PC-9 (cell line): Measurements from ENCODE around the gene RING1. TPM values are rescaled to one million over a fixed set of nuclear protein-coding genes. Genes with fewer than 3 reads are reported as not detected.
A peak's percentile ranks its signal among the peaks of the same experiment; 100 is the strongest.

Experiments
- BruUV-seq: library from RNA; stranded (reverse); fragments of 400-500 nt; replicated peaks from 2 replicates; lab custom pipeline; 2021; lab: Mats Ljungman, UMichigan
- CTCF ChIA-PET: fragments of 300-600 bp; sonication (Branson Sonifier 250); formaldehyde crosslinking; loops from one replicate; lab custom pipeline; 2022; ENCODE audit warnings: antibody characterized with exemption; lab: Charles Lee
- POLR2A ChIA-PET: fragments of 300-600 bp; sonication (Branson Sonifier 250); formaldehyde crosslinking; loops from one replicate; lab custom pipeline; 2022; ENCODE audit warnings: antibody characterized with exemption; ENCODE audit not compliant: unreplicated experiment; lab: Charles Lee
- DNase-seq, 2 experiments: peaks; one replicate each; pipeline versions ENCODE4 v3.0.0 to v3.0.0-alpha.2; 2015 to 2022; ENCODE audit warnings: mixed read lengths in 1 of 2
- H2AFZ ChIP-seq: fragments of 200-600 bp; sonication (generic); 2 replicates; pipeline ENCODE4 v1.8.1; 2017; ENCODE audit warnings: antibody characterized with exemption
- H3F3A ChIP-seq: fragments of 200-600 bp; sonication (generic); 2 replicates; pipeline ENCODE4 v1.8.1; 2017; ENCODE audit warnings: antibody characterized with exemption, mild to moderate bottlenecking, low read depth; ENCODE audit not compliant: insufficient read depth
- H3K27ac ChIP-seq: fragments of 200-600 bp; sonication (generic); 2 replicates; pipeline ENCODE4 v1.6.1; 2016; ENCODE audit warnings: mixed run types
- H3K27me3 ChIP-seq: fragments of 200-600 bp; sonication (generic); 2 replicates; pipeline ENCODE4 v1.6.1; 2016; ENCODE audit warnings: low read depth, mixed run types; ENCODE audit not compliant: insufficient read depth
- H3K36me3 ChIP-seq: fragments of 200-600 bp; sonication (generic); 2 replicates; pipeline ENCODE4 v1.6.1; 2016; ENCODE audit warnings: low read depth, mixed run types
- H3K4me1 ChIP-seq: fragments of 200-600 bp; sonication (generic); replicated peaks from 2 replicates; pipeline ENCODE4 v1.6.1; 2016; ENCODE audit warnings: mixed run types; ENCODE audit not compliant: insufficient read depth
- H3K4me2 ChIP-seq: fragments of 200-600 bp; sonication (generic); 2 replicates; pipeline ENCODE4 v1.6.1; 2017; ENCODE audit warnings: mixed run types
- H3K4me3 ChIP-seq: fragments of 200-600 bp; sonication (generic); 2 replicates; pipeline ENCODE4 v1.6.1; 2016; ENCODE audit warnings: mixed run types
- H3K79me2 ChIP-seq: fragments of 200-600 bp; sonication (generic); 2 replicates; pipeline ENCODE4 v1.6.1; 2017; ENCODE audit warnings: low read depth, mixed run types
- H3K9me2 ChIP-seq: fragments of 200-600 bp; sonication (generic); 2 replicates; pipeline ENCODE4 v1.8.1; 2017; ENCODE audit warnings: mild to moderate bottlenecking; ENCODE audit not compliant: insufficient read depth
- H3K9me3 ChIP-seq: fragments of 200-600 bp; sonication (generic); 2 replicates; pipeline ENCODE4 v1.8.1; 2016; ENCODE audit warnings: low read depth; ENCODE audit not compliant: insufficient read depth
- H4K20me1 ChIP-seq: fragments of 200-600 bp; sonication (generic); 2 replicates; pipeline ENCODE4 v1.8.1; 2017; ENCODE audit not compliant: insufficient read depth
- CTCF ChIP-seq: fragments of 200-600 bp; sonication (generic); conservative IDR thresholded peaks from 2 replicates; pipeline ENCODE4 v1.6.1; 2017; ENCODE audit warnings: mixed run types, antibody characterized with exemption, mild to moderate bottlenecking, moderate library complexity
- EZH2 ChIP-seq: fragments of 200-600 bp; sonication (generic); IDR thresholded peaks from 2 replicates; pipeline ENCODE4 v1.8.0; 2017; ENCODE audit warnings: antibody characterized with exemption, low read depth
- intact Hi-C: fragments of 100-400 bp; cut with micrococcal nuclease; formaldehyde crosslinking; loops from one replicate; pipeline ENCODE4 v1.10.0; 2022; ENCODE audit not compliant: unreplicated experiment
- total RNA-seq: library from RNA; stranded (reverse); gene quantifications from 2 replicates; pipeline ENCODE4 v1.2.3, GENCODE V29; 2021

RING1 gene
- total RNA-seq, 1 experiment from 2014 or later = 18.9 TPM

GRCh38 chr6:33194431-33194979, 13.8 kb upstream of the RING1 start:
- no peak overlapping the region for H3K4me2 ChIP-seq
- H3K9me3 ChIP-seq = no peaks in the 10 kb centered on the region
- peaks cover 7% of the 10 kb centered on the region; the same call in 1 of the 2 replicates for H3K4me1 ChIP-seq
- H3K79me2 ChIP-seq = peaks cover 22% of the 10 kb centered on the region
- no TSS peak for BruUV-seq
- no peaks in the 10 kb centered on the region for H3K27me3 ChIP-seq
- POLR2A ChIA-PET = no interaction called here
- TF ChIP-seq EZH2 = no peak
- no peak for TF ChIP-seq CTCF
- DNase-seq = no peak
- H3K9me2 ChIP-seq = no peaks in the 10 kb centered on the region
- intact Hi-C loops = no loop called here
- peaks cover 11% of the 10 kb centered on the region for H4K20me1 ChIP-seq
- no peak overlapping the region for H3K4me3 ChIP-seq
- no peak overlapping the region for H3K27ac ChIP-seq
- H2AFZ ChIP-seq = no peak overlapping the region
- peaks cover 11% of the 10 kb centered on the region; the same call in 1 of the 2 replicates for H3F3A ChIP-seq
- peaks cover 12% of the 10 kb centered on the region; the same call in 1 of the 2 replicates for H3K36me3 ChIP-seq
- CTCF ChIA-PET = no interaction called here

GRCh38 chr6:33195304-33196165, 12.8 kb upstream of the RING1 start:
- DNase-seq = no peak
- Histone ChIP-seq H4K20me1 (peaks cover 11% of the 10 kb centered on the region), H2AFZ (no peak overlapping the region), H3F3A (peaks cover 16% of the 10 kb centered on the region; the same call in 1 of the 2 replicates), H3K27me3 (no peaks in the 10 kb centered on the region), H3K9me2 (no peaks in the 10 kb centered on the region), H3K36me3 (peaks cover 12% of the 10 kb centered on the region; the same call in 1 of the 2 replicates), H3K27ac (no peak overlapping the region), H3K9me3 (no peaks in the 10 kb centered on the region), H3K4me2 (no peak overlapping the region), H3K79me2 (peaks cover 30% of the 10 kb centered on the region), H3K4me1 (peaks cover 7% of the 10 kb centered on the region; the same call in 1 of the 2 replicates), H3K4me3 (no peak overlapping the region)
- TF ChIP-seq EZH2 (no peak), CTCF (no peak)
- CTCF ChIA-PET = no interaction called here
- no TSS peak for BruUV-seq
- POLR2A ChIA-PET = no interaction called here
- intact Hi-C loops = no loop called here

- no peaks in the 10 kb centered on the region for H3K9me3 ChIP-seq
- H3K27ac ChIP-seq = no peak overlapping the region
- peaks cover 47% of the 10 kb centered on the region for H3K79me2 ChIP-seq
- no peaks in the 10 kb centered on the region for H3K27me3 ChIP-seq
- H3F3A ChIP-seq = peaks cover 16% of the 10 kb centered on the region; the same call in 1 of the 2 replicates
- BruUV-seq = no TSS peak
- POLR2A ChIA-PET = no interaction called here
- H4K20me1 ChIP-seq = peaks cover 17% of the 10 kb centered on the region
- H3K4me2 ChIP-seq = no peak overlapping the region
- intact Hi-C loops = no loop called here
- TF ChIP-seq EZH2 (no peak), CTCF (peak; percentile 69)
- no peak overlapping the region for H3K4me3 ChIP-seq
- no peak for DNase-seq
- peaks cover 17% of the 10 kb centered on the region for H3K4me1 ChIP-seq
- CTCF ChIA-PET = interaction anchor here (0.6 kb wide), 1 partner anchor 1519 kb away, joined by 4 read pairs; no protein-coding TSS in a partner anchor
- peaks cover 20% of the 10 kb centered on the region for H3K36me3 ChIP-seq
- no peaks in the 10 kb centered on the region for H3K9me2 ChIP-seq
- H2AFZ ChIP-seq = no peak overlapping the region
These were observed 10.8 kb upstream of the RING1 start for GRCh38 chr6:33197431-33198048.
